Muscle of back (tissue), 11 donors: Measurements from ENCODE around the gene C2CD4C. TPM values are rescaled to one million over a fixed set of nuclear protein-coding genes. Genes with fewer than 3 reads are reported as not detected.
A peak's percentile ranks its signal among the peaks of the same experiment; 100 is the strongest.
"Not testable (repeated sequence)": the region's sequence is repeated elsewhere in the genome, so short reads cannot be mapped to it uniquely, and the experiment has no call there.

ENCODE experiments used
- DNase-seq, 3 donors: peaks; one replicate each; pipeline versions ENCODE4 v3.0.0 to v3.0.0-alpha.2; 2013
- polyA plus RNA-seq, 10 donors: library from polyadenylated mRNA; unstranded; fragments of 120-200 nt; gene quantifications; one replicate each; pipeline ENCODE4 v1.2.1, GENCODE V29; 2013; ENCODE audit not compliant: insufficient read length in 10 of 10

Gene C2CD4C
- polyA plus RNA-seq, 10 donors: 0.54 to 1.8 (median 0.92) TPM

DNA sequence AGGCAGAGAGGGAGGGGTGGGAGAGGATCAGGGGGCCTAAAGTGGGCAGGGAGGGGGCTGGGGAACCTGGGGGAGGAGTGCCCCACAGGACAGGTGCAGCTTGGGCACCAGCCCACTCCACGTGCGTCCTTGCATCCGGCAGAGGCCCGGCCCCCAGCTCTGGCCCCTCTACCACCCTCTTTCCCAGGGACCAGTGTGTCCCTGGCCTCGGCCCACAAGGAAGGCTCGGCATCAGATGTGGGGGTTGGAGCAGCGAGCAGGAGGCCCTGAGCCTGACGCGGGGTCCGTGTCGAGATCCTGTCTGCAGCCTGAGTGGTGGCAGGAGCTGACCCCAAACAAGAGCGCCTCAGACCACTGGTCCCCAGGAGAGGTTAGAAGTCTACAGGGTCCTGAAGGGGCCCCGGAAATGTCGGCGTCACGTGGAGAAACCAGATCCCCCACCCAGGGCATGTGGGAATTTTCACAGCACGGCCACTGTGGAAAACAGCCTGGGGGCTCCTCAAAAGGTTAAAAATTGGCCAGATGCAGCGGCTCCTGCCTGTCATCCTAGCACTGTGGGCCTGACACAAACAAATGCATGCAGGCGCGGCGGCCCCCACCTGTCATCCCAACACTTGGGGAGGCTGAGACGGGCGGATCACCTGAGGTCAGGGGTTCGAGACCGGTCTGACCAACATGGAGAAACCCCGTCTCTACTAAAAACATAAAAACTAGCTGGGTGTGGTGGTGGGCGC, 30.4 kb upstream of the C2CD4C start:
- DNase-seq: no peak

DNA sequence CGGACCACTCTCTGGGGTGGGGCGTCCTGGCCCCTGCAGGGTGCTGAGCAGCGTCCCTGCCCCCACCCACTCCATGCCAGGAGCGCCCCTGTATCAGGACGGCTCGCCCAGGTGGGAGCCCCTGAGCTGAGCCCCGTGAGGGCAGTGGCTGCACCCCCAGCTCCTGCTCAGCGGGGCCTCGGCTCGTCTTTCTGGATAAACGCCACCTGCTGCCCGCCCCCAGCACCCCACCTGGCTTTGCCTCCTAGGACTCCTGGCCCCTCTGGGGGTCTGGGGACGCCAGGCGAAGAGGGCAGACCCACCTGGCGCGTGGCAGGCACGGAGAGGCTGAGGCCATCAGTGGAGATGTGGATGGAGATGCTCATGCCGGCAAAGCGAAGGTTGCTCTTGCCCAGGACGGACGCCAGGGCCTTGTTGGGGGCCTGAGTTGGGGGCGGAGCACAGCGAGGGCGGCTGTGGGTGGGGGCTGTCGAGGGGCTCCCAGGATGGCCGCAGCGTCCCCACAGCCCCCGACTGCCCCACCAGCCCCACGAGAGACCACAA, 29.5 kb upstream of the C2CD4C start:
- DNase-seq: no peak

DNA sequence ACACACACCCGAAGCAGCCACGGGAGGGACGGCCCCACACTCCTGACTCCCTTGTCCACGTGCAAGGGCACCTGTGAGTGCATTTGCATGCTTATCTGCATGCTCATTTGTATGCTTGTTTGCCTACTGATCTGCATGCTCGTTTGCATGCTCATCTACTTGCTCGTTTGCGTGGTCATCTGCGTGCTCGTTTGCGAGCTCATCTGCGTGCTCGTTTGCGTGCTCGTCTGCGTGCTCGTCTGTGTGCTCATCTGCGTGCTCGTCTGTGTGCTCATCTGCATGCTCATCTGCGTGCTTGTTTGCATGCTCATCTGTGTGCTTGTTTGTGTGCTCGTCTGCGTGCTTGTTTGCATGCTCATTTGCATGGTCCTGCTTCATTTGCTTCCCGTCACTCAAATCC, 28.1 kb upstream of the C2CD4C start:
- no peak for DNase-seq

DNA sequence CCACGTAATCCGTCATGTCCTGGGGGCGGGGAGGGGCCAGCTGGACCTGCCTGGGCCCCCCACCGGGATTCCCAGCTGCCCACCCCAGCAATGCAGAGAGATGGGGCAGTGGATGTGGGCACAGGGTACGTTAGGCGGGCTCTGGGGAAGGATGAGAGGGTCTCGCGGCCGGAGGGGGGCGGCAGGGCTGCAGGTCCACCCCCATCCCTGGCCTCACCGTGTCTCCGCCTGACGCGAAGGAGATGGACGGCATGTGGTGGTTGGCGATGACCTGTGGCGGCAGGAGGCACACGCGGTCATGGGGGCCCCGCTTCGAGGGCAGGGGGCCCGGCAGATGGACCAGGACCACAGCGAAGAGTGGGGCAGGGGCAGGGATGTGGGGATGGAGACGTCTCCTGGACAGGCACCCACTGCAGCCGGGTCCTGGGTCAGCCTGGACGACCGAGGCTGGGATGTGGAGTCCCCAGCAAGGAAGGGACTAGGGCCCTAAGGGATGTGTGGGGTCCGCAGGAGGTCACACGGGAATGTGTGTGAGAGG, 27.5 kb upstream of the C2CD4C start:
- DNase-seq: no peak

DNA sequence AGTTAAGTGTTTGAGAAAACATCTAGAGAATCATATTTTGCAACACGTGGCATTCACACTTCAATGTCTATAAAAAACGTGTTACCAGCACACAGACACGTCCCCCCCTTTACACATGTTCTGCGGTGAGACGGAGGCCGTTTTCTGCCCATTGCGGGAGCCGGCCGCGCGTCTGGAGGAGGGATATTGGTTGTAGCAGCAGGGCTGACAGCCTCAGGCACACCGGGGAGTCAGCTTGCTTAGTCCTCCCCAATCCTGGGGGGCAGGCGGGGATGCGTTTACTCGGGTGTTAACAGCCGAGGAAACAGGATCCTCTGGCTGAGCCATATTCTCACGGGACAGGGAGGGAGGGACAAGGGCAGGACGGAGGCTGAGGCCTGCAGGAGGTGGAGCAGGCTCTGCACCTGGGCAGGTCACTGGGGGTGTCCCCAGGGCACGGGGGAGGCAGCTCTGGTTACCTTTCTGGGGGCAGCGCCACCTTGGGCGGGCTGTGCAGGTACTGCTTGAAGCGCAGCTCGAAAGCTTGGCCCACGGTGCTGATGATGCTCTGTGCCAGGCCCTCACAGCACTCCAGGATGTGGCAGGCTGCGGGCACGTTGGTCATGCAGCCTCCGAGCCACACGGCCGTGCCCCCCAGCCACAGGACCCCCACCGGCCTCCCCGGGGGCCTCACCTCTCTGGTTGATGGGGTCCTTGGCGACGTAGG, 26.9 kb upstream of the C2CD4C start:
- DNase-seq: no peak

DNA sequence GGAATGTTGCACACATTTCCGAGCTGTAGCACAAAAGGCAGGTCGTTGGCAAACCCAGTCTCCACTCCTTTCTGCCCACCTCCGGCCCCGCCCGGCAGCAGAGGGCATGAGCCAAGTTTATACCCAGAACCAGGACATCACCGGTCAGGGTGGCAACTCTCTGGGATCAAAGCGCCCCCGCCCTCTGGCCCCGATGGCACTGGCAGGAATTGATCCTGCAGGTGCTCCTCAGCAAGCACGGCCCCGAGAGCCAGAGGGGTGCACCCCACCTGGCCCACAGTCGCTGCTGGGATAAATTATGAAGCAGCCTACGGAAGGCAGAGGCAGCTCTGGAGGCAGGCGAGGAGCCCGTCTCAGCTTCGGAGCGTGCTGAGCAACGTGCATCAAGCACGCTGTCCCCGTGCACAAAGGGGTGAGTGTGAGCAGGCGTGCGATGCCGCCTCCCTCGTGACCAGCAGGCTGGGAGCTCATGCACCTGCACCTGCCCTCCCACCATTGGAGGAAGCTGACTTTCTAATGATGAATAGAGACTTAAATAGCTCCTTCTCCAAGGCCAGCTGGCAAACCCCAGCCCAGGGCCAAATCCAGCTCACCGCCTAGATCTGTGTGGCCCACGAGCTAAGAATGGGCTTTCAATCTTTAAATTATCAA, 26.2 kb upstream of the C2CD4C start:
- peak in 1 of 3 donors; percentile 37 for DNase-seq

DNA sequence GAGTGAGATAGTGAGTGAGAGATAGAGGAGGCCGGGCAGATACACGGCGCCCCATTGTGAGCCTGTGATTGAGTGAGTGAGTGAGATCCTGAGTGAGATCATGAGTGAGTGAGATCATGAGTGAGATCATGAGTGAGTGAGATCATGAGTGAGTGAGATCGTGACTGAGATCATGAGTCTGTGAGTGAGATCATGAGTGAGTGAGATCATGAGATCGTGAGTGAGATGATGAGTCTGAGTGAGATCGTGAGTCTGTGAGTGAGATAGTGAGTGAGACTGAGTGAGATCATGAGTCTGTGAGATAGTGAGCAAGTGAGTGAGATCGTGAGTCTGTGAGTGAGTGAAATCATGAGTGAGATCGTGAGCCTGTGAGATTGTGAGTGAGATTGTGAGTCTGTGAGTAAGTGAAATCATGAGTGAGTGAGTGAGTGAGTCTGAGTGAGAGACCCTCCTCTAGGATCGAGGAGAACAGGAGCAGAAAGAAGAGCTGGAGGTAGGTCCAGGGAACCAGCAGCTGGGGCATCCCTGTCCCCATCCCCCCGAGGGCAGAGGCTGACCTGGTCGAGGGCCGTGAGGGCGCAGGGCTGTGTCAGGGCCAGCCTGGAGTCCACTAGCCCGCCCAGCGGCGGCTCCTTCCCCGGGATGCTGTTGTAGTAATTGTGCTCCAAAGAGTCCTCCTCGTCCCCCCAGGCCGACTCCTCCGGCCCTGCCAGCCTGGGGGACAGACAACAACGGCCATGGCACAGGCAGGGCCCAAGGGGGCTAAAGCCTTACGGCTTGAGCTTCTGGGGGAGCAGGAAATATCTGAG, 25.4 kb upstream of the C2CD4C start:
- no peak for DNase-seq

DNA sequence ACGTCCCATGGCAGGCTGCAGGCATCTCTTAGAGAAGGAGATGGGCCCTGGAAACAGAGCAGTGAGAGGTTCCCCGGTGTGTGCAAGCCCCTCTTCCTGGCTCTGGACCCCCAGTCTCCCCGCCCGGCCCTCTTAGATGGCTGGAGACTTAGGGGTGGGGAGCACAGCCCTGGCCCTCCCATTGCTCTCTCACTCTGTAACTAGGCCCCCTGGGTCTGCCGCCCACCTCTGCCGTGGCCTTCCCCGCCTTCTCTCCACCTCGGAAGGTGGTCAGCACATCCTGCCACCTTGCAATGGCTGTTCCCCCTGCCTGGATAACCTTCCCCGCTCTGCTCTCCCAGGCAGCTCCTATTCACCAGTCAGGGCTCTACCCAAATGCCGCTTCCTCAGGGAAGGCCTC, 21.8 kb upstream of the C2CD4C start:
- no peak for DNase-seq

DNA sequence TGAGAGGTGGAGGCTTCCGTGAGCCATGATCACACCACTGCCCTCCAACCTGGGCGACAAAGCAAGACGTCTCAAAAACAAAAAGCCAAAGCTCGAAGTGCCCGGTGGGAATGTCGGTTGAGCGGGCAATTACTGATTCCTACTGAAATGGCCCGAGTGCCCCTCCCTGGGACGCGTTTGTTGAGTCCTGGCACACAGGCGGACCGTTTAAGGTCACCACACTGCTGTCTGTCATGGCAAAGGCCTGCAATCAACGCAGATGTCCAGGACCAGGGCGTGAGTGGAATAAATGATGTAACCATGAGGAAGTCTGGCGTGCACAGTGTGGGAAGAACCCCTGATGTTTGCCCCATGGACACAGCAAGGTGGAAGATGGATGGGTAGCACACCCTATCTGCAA, 19.2 kb upstream of the C2CD4C start:
- no peak for DNase-seq

DNA sequence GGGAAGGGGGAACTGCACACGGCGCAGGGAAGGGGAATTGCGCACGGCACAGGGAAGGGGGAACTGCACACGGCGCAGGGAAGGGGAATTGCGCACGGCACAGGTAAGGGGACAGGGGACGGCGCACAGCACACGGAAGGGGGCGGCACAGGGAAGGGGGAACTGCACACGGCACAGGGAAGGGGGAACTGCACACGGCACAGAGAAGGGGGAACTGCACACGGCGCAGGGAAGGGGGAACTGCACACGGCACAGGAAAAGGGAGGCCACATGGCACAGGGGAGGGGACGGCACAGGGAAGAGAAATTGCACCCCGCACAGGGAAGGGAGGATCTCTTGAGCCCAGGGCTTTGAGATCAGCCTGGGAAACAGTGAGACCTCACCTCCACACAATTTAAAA, 18.7 kb upstream of the C2CD4C start:
- DNase-seq: not testable (repeated sequence)

DNA sequence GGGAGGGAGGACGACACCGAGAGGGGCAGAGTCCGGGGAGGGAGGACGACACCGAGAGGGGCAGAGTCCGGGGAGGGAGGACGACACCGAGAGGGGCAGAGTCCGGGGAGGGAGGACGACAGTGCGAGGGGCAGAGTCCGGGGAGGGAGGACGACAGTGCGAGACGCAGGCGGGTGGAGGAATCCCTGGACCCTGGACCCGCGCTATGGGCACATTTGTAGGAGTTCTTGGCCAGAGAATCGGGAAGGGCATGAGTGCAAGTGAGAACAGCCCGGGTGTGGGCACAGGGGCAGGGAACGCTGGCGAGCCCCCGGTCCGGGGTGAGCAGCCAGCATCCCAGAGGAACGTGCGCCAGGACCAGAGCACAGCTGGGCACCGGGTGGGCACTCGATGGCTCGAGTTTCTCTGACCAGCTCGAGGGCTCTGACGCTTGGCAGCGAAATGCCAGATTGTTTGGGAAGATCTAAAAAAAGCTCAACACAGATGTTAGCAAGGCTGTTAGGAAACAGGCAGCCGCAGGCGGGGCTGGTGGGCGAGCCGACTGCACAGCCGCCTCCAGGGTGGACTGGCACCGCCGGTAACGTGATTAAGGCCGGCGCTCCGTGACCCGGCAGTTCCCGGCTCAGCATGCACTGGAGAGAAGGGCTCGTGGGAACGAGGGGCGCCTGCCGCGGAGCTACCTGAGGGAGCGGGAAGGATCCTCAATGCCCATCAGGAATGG, 17.9 kb upstream of the C2CD4C start:
- peak in 2 of 3 donors; percentile 47 to 60 for DNase-seq

DNA sequence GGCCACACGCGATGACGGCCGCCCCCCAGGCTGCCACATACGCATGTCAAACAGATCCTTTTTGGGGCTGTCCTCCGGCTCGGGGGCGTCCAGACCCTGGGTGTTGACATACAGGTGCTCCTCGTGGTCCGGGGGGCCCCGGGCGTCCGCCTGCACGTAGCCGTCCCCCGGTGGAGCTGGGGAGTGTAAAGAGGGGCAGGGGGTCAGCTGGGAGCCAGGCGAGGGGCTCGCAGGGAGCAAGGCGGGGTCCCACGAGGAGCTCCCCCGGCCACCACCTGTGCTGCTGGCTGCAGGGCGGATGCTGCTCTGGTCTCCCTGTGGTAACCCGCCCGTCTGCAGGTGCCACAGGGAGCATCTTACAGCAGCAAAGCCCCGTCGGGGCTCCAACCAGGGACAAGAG, 16.1 kb upstream of the C2CD4C start:
- DNase-seq: no peak

DNA sequence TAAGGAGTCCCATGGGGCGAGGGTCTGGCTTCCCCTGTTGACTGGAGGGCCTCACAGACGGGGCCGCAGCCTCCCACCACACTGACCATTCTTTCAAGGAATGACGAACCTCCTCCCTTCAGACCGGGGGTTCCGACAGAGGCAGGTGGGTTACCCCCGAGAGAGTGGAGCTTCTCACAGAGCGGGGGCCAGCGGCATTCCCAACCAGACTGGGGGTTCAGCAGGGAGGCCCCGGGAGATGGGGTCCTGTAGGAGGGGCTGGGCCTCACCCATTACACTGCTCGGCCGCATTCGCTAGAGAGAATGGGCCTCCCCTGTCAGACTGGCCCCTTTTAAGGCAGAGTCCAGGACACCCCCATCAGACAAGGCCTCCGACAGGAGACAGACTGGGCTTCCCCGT, 15.6 kb upstream of the C2CD4C start:
- DNase-seq: no peak

DNA sequence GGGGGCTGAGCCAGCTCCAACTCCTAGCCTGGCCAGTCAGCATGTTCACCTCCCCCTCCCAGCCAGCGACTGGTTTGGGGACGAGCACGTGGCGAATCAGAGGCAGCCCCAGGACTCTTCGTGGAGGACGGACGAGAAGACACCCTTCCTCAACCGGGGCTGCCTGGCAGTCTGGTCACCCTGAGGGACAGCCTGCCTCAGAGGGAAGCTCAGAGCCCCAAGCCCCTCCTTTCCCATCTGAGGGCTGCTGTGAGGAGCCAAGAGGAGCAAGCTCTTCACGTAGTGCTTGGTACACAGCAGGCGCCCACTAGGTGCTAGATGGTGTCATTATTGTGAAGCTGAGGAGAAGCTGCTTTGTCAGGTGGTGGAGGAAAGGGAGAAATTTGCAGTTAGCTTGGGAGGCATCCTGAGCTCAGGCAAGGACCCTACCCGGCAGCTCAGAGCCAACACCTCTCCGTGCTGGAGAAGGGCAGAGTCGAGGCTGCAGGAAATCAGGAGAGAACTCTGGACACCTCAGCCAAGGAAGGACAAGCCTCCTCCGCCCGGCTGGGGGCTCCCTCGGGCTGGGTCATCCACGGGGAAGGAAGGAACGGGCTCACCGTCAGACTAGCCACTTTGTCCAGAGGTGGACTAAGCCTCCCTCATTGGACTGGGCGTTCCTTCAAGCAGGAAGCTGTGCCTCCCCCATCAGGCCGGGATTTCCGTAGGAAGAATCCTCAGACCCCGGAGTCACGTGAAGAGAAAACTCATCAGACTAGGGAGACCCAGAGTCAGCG, 14.9 kb upstream of the C2CD4C start:
- DNase-seq: no peak

DNA sequence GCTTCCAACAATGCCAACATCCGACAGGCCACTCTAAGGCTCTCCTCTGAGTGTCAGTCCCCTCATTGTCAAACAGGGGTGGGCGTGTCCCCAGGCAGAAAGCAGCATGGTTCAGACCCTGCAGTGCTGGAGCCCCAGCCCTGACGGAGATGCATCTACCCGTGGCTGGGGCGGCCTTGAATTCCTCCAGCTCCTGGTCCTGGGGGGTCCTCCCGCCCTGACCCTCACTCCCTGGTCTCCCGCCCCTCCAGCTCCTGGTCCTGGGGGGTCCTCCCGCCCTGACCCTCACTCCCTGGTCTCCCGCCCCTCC, 13.9 kb upstream of the C2CD4C start:
- not testable (repeated sequence) for DNase-seq

DNA sequence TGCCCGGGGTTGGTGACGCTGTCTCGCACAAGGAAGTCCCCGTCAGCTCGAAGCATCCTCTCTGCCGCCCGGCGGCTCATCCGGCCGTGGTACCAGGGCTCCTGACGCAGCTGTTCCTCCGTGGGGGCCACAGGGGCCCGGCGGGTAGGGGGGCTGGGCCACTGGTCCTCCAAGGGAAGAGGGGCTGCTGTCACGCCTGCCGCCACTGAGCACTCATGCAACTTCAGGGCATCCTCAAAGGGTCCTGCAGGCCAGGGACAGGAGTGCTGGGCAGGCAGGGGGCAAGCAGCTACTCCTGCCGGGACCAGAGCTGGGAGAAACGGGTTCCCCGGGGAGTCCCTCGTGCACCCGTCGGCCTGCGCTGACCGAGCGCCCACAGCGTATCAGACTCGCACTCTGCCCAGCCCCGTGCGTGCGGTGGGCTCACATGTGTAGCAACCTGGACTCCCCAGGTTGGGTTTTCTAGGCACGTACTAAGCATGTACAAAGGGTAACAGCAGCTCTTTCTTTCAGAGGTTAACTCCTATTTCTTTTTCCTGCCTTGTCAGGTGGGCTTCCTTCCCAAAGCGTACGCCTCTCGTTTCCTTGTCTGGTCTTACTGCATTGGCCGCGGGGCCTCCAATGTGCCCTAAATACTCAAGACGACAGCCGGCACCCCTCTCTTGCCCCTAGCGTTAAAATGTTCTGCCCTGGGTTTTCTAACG, 13.4 kb upstream of the C2CD4C start:
- no peak for DNase-seq

DNA sequence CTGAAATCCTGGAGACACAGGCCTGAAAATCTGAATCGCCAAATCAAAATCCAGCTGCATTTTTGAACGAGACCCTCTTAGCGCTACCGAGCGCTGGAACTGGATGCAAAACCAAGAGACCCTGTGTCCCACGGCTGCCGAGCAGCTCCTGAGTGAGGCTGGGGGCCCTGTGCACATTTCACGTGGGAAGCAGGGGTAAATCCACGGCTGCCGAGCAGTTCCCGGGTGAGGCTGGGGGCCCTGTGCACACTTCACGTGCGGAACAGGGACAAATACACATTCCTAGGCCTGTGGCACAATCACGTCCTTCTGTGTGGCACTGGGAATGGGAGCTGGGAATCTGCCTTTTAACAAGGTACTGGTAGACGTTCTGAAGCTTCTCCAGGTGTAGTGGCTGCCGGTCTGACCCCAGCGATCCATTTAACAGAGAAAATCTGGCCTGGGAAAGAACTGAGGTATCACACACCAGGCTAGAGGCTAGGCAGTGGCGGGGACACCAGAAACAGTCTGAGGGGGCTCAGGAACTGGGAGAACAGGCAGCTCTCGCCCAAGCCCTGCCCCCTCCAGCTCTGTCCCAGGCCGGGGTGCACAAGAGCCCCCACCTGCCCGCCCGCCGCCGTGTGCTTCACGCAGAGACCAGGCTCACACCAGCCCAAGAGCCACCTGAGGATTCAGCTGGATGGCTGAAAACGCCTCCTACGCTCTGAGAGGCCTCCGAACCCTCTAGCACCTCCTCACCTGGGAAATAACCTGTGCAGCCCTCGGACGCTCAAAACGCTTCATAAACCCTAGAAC, 11.0 kb upstream of the C2CD4C start:
- DNase-seq: no peak

DNA sequence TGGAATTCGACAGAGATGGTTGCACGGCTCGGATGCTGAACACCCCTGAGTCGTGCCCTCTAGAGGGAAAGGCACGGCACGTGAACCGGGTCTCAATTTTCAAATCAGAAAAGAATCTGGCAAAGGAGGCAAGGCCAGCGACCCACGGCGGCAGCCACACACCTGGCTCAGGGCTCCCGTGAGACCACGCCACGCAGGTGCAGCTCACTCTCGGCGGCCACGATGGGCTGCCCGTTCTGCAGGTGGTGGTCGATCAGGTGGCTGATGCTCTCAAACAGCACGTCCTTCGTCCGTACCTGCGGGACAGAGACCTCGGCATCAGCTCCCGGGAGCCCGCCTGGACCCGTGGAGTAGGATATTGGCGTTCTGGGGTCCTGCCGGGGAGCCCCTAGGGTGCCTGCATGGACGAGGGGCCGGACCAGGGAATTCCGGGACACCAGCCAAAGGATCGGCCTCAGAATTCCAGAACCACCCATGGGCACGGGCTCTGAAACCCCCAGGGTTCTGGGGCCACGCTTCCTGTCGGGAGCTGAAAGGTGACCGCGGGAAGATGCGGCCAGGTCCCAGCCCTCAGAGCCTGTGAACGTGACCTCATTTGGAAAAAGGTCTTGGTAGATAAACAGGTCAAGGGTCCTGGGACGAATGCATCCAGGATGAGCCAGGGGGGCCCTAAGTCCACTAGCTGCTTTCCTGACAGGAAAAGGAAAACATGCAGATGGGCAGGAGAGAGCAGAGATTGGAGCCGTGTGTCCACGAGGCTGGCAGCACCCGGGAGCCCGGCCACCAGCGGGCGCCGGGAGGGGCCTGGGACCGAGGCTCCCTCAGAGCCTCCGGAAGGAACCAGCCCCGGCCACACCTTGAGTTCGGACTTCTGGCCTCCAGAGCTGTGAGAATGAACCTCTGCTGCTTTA, 10.1 kb upstream of the C2CD4C start:
- peak in 1 of 3 donors; percentile 4 for DNase-seq
